Activated CD8-positive, alpha-beta T cell treated with anti-CD3 and anti-CD28 coated beads for 36 hours (primary cell): ENCODE measurements around the gene HUNK. TPM values are rescaled to one million over a fixed set of nuclear protein-coding genes. Genes with fewer than 3 reads are reported as not detected.
"Not testable (repeated sequence)": the region's sequence is repeated elsewhere in the genome, so short reads cannot be mapped to it uniquely, and the experiment has no call there.

Experiments used
- ATAC-seq: fragments of 200-7000 bp; cut with Tn5 transposase; one replicate; pipeline ENCODE4 v1.10.0; 2021; ENCODE audit warnings: mild to moderate bottlenecking, moderate library complexity
- CTCF ChIA-PET: fragments of 350-600 bp; sonication (Branson Sonifier 250); formaldehyde crosslinking; loops from one replicate; lab custom pipeline; 2021; ENCODE audit warnings: antibody characterized with exemption; lab: Charles Lee
- POLR2A ChIA-PET: fragments of 350-600 bp; sonication (Branson Sonifier 250); formaldehyde crosslinking; loops from one replicate; lab custom pipeline; 2021; ENCODE audit warnings: antibody characterized with exemption; lab: Charles Lee
- DNase-seq: peaks from one replicate; pipeline ENCODE4 v3.0.0-alpha.2; 2020
- H3K27ac Mint-ChIP-seq: one replicate; pipeline ENCODE4 v1.8.0; 2021; ENCODE audit warnings: mild to moderate bottlenecking, mixed read lengths
- H3K27me3 Mint-ChIP-seq: one replicate; pipeline ENCODE4 v1.8.0; 2021; ENCODE audit warnings: mixed read lengths
- H3K36me3 Mint-ChIP-seq: one replicate; pipeline ENCODE4 v1.8.0; 2021; ENCODE audit warnings: low read depth, mixed read lengths
- H3K4me1 Mint-ChIP-seq: one replicate; pipeline ENCODE4 v1.8.0; 2021; ENCODE audit warnings: low read depth, mixed read lengths
- H3K4me3 Mint-ChIP-seq: one replicate; pipeline ENCODE4 v1.8.0; 2021; ENCODE audit warnings: mild to moderate bottlenecking, moderate library complexity, mixed read lengths
- H3K9me3 Mint-ChIP-seq: one replicate; pipeline ENCODE4 v1.8.0; 2021; ENCODE audit warnings: mixed read lengths
- CTCF ChIP-seq: fragments of 200-600 bp; IDR thresholded peaks from one replicate; pipeline ENCODE4 v1.8.0; 2022; ENCODE audit warnings: antibody characterized with exemption, mild to moderate bottlenecking
- intact Hi-C: fragments of 100-400 bp; cut with micrococcal nuclease; formaldehyde crosslinking; loops from one replicate; pipeline ENCODE4 v1.10.0; 2022
- total RNA-seq, 2 experiments: library from RNA; stranded (reverse); gene quantifications; one replicate each; pipeline ENCODE4 v1.2.3, GENCODE V29; 2021

HUNK gene
- total RNA-seq, 2 experiments from 2014 or later, result 0.20 to 0.27 TPM

GRCh38 chr21:31857096-31857495 is 15.7 kb upstream of the HUNK start:
- no peak for TF ChIP-seq CTCF
- H3K4me3 Mint-ChIP-seq, result no peak overlapping the region
- no peak for DNase-seq
- no peaks in the 10 kb centered on the region for H3K9me3 Mint-ChIP-seq
- ATAC-seq, result no peak
- H3K27ac Mint-ChIP-seq, result no peak overlapping the region
- intact Hi-C loops, result no loop called here
- POLR2A ChIA-PET, result no interaction called here
- CTCF ChIA-PET, result interaction anchor here (1.5 kb wide), 1 partner anchor 9 kb away, joined by 6 read pairs; no protein-coding TSS in a partner anchor
- H3K27me3 Mint-ChIP-seq, result peaks cover 3% of the 10 kb centered on the region
- H3K36me3 Mint-ChIP-seq, result no peaks in the 10 kb centered on the region
- H3K4me1 Mint-ChIP-seq, result no peaks in the 10 kb centered on the region

- DNase-seq, H3K9me3 Mint-ChIP-seq, intact Hi-C loops, POLR2A ChIA-PET, H3K27me3 Mint-ChIP-seq, H3K27ac Mint-ChIP-seq, H3K4me3 Mint-ChIP-seq, H3K36me3 Mint-ChIP-seq, ATAC-seq, H3K4me1 Mint-ChIP-seq: not testable (repeated sequence)
- CTCF ChIA-PET, result interaction anchor here (1.5 kb wide), 1 partner anchor 8 kb away, joined by 6 read pairs; no protein-coding TSS in a partner anchor
Observed at GRCh38 chr21:31857631-31858030, 15.2 kb upstream of the HUNK start.

- no peak overlapping the region for H3K4me3 Mint-ChIP-seq
- no peak for TF ChIP-seq CTCF
- no peaks in the 10 kb centered on the region for H3K4me1 Mint-ChIP-seq
- intact Hi-C loops, result no loop called here
- H3K27me3 Mint-ChIP-seq, result peaks cover 6% of the 10 kb centered on the region
- H3K36me3 Mint-ChIP-seq, result no peaks in the 10 kb centered on the region
- no peaks in the 10 kb centered on the region for H3K9me3 Mint-ChIP-seq
- ATAC-seq (no peak), DNase-seq (no peak)
- POLR2A ChIA-PET, result no interaction called here
- no peak overlapping the region for H3K27ac Mint-ChIP-seq
- CTCF ChIA-PET, result interaction anchor here (1.6 kb wide), 1 partner anchor 397 kb away, joined by 4 read pairs; no protein-coding TSS in a partner anchor
Observed at GRCh38 chr21:31860851-31861250, 12.0 kb upstream of the HUNK start.

- H3K9me3 Mint-ChIP-seq, result no peaks in the 10 kb centered on the region
- POLR2A ChIA-PET, result no interaction called here
- no peaks in the 10 kb centered on the region for H3K36me3 Mint-ChIP-seq
- CTCF ChIA-PET, result interaction anchor here (1.5 to 1.6 kb wide), 2 partner anchors 14 to 396 kb away, joined by 3 to 4 read pairs; no protein-coding TSS in a partner anchor
- no peak overlapping the region for H3K4me3 Mint-ChIP-seq
- ATAC-seq (no peak), DNase-seq (no peak)
- no peak overlapping the region for H3K27ac Mint-ChIP-seq
- no peaks in the 10 kb centered on the region for H3K4me1 Mint-ChIP-seq
- H3K27me3 Mint-ChIP-seq, result peaks cover 6% of the 10 kb centered on the region
- TF ChIP-seq CTCF, result no peak
- intact Hi-C loops, result no loop called here
Observed at GRCh38 chr21:31862078-31862477, 10.7 kb upstream of the HUNK start.

- Mint-ChIP-seq H3K27me3 (peaks cover 17% of the 10 kb centered on the region), H3K4me1 (no peaks in the 10 kb centered on the region), H3K27ac (no peak overlapping the region), H3K36me3 (no peaks in the 10 kb centered on the region), H3K9me3 (no peaks in the 10 kb centered on the region), H3K4me3 (no peak overlapping the region)
- TF ChIP-seq CTCF, result no peak
- POLR2A ChIA-PET, result no interaction called here
- DNase-seq (no peak), ATAC-seq (no peak)
- intact Hi-C loops, result loop anchor here (5.0 kb wide), 1 partner anchor 392 kb away; no protein-coding TSS in a partner anchor
- CTCF ChIA-PET, result interaction anchor here (0.6 to 2.2 kb wide), 23 partner anchors 8 to 714 kb away, joined by 3 to 17 read pairs (median 3); partner anchors contain the start of gene MIS18A
Observed at GRCh38 chr21:31865429-31865970, 7.3 kb upstream of the HUNK start.
